ENCODE data around the gene SCN5A. TPM values are rescaled to one million over a fixed set of nuclear protein-coding genes. Genes with fewer than 3 reads are reported as not detected.

Gene SCN5A
- total RNA-seq, 1 donor from 2014 or later = 4.2 TPM

DNA sequence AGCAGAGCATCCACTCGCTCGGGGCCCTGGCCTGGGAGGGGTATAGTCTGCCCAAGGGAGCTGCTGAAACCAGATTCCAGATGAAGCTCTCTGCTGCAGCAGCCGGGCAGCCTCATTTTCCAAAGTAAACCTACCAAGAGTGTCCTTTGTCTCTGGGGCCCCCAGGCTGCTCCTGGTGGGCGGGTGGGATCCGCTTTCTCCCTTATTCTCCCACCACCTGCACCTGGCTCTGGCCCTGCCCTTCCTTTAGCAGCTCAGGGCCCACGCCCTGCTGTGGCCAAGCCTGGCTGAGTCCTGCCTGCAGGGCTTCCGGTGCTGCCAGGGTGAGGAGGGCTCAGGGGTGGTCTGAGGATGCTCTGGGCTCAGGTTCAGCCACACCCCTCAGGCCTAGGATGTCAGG is 13.0 kb downstream of the SCN5A start:
- DNase-seq (ENCODE audit: low spot score, unreplicated experiment) = no peak
- Mint-ChIP-seq H3K27me3 (peaks cover 34% of the 10 kb centered on the region), H3K4me3 (ENCODE audit: low read depth) (no peak overlapping the region), H3K9me3 (ENCODE audit: low read depth) (no peaks in the 10 kb centered on the region), H3K36me3 (ENCODE audit: insufficient read depth) (no peaks in the 10 kb centered on the region), H3K4me1 (ENCODE audit: low read depth) (no peaks in the 10 kb centered on the region), H3K27ac (no peak overlapping the region)
- TF ChIP-seq, protein P1, sequence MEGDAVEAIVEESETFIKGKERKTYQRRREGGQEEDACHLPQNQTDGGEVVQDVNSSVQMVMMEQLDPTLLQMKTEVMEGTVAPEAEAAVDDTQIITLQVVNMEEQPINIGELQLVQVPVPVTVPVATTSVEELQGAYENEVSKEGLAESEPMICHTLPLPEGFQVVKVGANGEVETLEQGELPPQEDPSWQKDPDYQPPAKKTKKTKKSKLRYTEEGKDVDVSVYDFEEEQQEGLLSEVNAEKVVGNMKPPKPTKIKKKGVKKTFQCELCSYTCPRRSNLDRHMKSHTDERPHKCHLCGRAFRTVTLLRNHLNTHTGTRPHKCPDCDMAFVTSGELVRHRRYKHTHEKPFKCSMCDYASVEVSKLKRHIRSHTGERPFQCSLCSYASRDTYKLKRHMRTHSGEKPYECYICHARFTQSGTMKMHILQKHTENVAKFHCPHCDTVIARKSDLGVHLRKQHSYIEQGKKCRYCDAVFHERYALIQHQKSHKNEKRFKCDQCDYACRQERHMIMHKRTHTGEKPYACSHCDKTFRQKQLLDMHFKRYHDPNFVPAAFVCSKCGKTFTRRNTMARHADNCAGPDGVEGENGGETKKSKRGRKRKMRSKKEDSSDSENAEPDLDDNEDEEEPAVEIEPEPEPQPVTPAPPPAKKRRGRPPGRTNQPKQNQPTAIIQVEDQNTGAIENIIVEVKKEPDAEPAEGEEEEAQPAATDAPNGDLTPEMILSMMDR (IDR thresholded peaks at IDR 0.05; ENCODE audit: unreplicated experiment) = no peak

DNA sequence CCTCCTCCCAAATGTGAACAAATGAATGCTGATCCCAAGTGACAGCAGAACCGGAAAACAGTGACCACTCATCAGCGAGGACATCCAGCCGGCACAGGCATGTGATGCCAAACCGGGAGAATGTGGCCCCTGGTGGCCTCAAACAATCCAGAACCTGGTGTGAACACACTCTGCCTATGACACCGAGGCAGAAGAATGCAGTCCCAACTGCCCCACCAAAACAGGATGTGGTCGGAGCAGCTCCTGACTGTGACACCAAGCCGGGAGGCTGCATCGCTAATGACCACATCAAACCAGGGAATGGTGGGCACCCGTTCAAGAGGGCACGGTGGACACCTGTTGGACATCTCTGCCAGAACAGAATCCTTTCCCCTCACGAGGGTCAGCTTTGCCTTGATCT is 15.4 kb downstream of the SCN5A start:
- no peaks in the 10 kb centered on the region for H3K9me3 Mint-ChIP-seq (ENCODE audit: low read depth)
- H3K27ac Mint-ChIP-seq = no peak overlapping the region
- H3K36me3 Mint-ChIP-seq (ENCODE audit: insufficient read depth) = no peaks in the 10 kb centered on the region
- no peak for DNase-seq (ENCODE audit: low spot score, unreplicated experiment)
- TF ChIP-seq, protein P1 (IDR thresholded peaks at IDR 0.05; ENCODE audit: unreplicated experiment) = no peak
- H3K27me3 Mint-ChIP-seq = peaks cover 29% of the 10 kb centered on the region
- no peak overlapping the region for H3K4me3 Mint-ChIP-seq (ENCODE audit: low read depth)
- no peaks in the 10 kb centered on the region for H3K4me1 Mint-ChIP-seq (ENCODE audit: low read depth)

DNA sequence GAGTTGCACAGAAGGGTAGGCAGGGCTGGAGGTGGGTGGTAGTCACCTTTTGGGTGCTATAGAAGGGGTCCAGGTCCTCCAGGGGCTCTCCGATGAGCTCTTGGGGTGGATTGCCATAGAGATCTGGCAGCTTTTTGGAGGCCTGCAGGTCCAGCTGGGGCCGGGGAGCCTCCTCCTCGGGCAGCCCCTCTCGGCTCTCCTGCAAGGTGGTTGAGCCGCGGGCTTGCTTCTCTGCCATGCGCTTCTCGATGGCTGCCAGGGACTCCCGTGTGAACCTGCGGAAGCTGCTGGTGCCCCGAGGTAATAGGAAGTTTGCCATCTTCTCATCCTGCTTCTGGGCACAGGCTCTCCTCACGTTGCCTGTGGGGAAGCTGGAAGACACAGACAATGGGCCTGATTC is 16.5 kb downstream of the SCN5A start:
- H3K27me3 Mint-ChIP-seq = peaks cover 19% of the 10 kb centered on the region

DNA sequence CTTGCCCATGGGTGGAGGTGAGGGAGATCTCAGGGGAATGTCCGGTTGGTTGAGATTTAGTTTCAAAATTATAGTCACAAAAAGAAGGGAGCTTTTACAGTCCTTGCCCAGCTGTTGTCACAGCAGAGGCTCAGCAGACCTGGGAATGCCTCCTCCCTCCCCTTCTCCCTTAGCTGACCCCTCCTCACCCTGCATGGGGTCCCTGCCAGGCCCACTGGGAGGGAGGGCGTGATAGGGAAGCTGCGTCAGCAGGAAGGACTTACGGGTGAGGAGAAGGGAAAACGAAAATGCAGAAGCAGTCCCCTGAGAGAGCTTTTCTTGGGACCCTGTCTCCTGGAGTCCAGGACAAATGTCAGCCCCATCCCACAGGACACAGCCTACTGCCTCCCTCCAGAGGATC is 18.9 kb downstream of the SCN5A start:
- H3K4me1 Mint-ChIP-seq (ENCODE audit: low read depth) = no peaks in the 10 kb centered on the region
- no peaks in the 10 kb centered on the region for H3K36me3 Mint-ChIP-seq (ENCODE audit: insufficient read depth)
- H3K9me3 Mint-ChIP-seq (ENCODE audit: low read depth) = no peaks in the 10 kb centered on the region
- no peak overlapping the region for H3K4me3 Mint-ChIP-seq (ENCODE audit: low read depth)
- no peak for DNase-seq (ENCODE audit: low spot score, unreplicated experiment)
- TF ChIP-seq, protein P1 (IDR thresholded peaks at IDR 0.05; ENCODE audit: unreplicated experiment) = no peak
- H3K27me3 Mint-ChIP-seq = peaks cover 12% of the 10 kb centered on the region
- H3K27ac Mint-ChIP-seq = no peak overlapping the region

More for the DNA sequence above, 16.5 kb downstream of the SCN5A start:
- Mint-ChIP-seq H3K9me3 (ENCODE audit: low read depth) (no peaks in the 10 kb centered on the region), H3K4me1 (ENCODE audit: low read depth) (no peaks in the 10 kb centered on the region), H3K27ac (no peak overlapping the region), H3K4me3 (ENCODE audit: low read depth) (no peak overlapping the region), H3K36me3 (ENCODE audit: insufficient read depth) (no peaks in the 10 kb centered on the region)
- DNase-seq (ENCODE audit: low spot score, unreplicated experiment) = no peak
- TF ChIP-seq, protein P1 (IDR thresholded peaks at IDR 0.05; ENCODE audit: unreplicated experiment) = no peak

DNA sequence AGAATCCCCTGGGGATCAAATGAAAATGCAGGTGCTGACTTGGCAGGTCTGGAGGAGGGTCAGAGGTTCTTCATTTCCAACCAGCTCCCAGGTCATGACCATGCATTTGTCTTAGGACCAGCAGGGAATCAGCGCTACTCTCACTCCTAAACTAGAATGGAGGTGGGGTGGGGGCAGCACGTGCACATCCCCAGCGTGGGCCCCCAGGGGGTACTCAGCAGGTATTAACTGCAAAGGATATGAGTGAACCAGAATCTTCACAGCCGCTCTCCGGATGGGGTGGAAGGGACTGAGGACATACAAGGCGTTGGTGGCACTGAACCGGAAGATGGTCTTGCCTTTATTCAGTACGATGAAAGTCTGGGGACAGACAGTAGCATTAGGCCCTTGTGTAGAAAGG is 19.4 kb downstream of the SCN5A start:
- no peak overlapping the region for H3K4me3 Mint-ChIP-seq (ENCODE audit: low read depth)
- H3K4me1 Mint-ChIP-seq (ENCODE audit: low read depth) = no peaks in the 10 kb centered on the region
- no peaks in the 10 kb centered on the region for H3K9me3 Mint-ChIP-seq (ENCODE audit: low read depth)
- no peak for DNase-seq (ENCODE audit: low spot score, unreplicated experiment)
- TF ChIP-seq, protein P1 (IDR thresholded peaks at IDR 0.05; ENCODE audit: unreplicated experiment) = no peak
- H3K27me3 Mint-ChIP-seq = peaks cover 10% of the 10 kb centered on the region
- H3K36me3 Mint-ChIP-seq (ENCODE audit: insufficient read depth) = no peaks in the 10 kb centered on the region
- H3K27ac Mint-ChIP-seq = no peak overlapping the region
